K562 (cell line): ENCODE results near the gene TTC27. TPM values are rescaled to one million over a fixed set of nuclear protein-coding genes. Genes with fewer than 3 reads are reported as not detected.
A peak's percentile ranks its signal among the peaks of the same experiment; 100 is the strongest.

Experiments
- BRF1 ChIP-seq: IDR thresholded peaks from 3 replicates; pipeline ENCODE4 v1.6.1; 2011; ENCODE audit warnings: borderline replicate concordance, mild to moderate bottlenecking; ENCODE audit not compliant: insufficient read length; ENCODE audit errors: extremely low read depth
- CHCHD3 ChIP-seq: fragments of 250-450 bp; sonication (Bioruptor Pico); IDR thresholded peaks from 2 replicates; pipeline ENCODE4 v2.1.2; 2022; ENCODE audit warnings: mild to moderate bottlenecking
- CREBBP ChIP-seq: IDR thresholded peaks from one replicate; pipeline ENCODE4 v1.6.1; 2012; ENCODE audit warnings: low read depth, mild to moderate bottlenecking, control low read depth, inconsistent platforms, low read length
- DMBX1 ChIP-seq: fragments of 250-450 bp; sonication (Bioruptor Pico); IDR thresholded peaks from 2 replicates; pipeline ENCODE4 v1.8.0; 2022; ENCODE audit warnings: inconsistent platforms, mild to moderate bottlenecking, moderate library complexity, borderline replicate concordance
- DNMT1 ChIP-seq: fragments of 450-650 bp; IDR thresholded peaks from 2 replicates; pipeline ENCODE4 v1.6.1; 2016; ENCODE audit warnings: antibody characterized with exemption, mild to moderate bottlenecking
- ESRRB ChIP-seq: fragments of 250-450 bp; sonication (Bioruptor Pico); IDR thresholded peaks from 2 replicates; pipeline ENCODE4 v1.5.0; 2020; ENCODE audit warnings: mild to moderate bottlenecking, moderate library complexity, borderline replicate concordance
- GATAD2B ChIP-seq: fragments of 450-650 bp; IDR thresholded peaks from 2 replicates; pipeline ENCODE4 v1.6.1; 2017; ENCODE audit warnings: mild to moderate bottlenecking, borderline replicate concordance
- HDAC2 ChIP-seq: fragments of 450-650 bp; IDR thresholded peaks from 2 replicates; pipeline ENCODE4 v1.6.1; 2016; ENCODE audit warnings: mild to moderate bottlenecking
- HDGF ChIP-seq: fragments of 450-650 bp; IDR thresholded peaks from 2 replicates; pipeline ENCODE4 v1.6.1; 2016
- MCM3 ChIP-seq: fragments of 450-650 bp; IDR thresholded peaks from 2 replicates; pipeline ENCODE4 v1.6.1; 2016
- PHF8 ChIP-seq: fragments of 200-600 bp; sonication (generic); IDR thresholded peaks from 2 replicates; pipeline ENCODE4 v1.6.1; 2012; ENCODE audit warnings: mixed run types, mild to moderate bottlenecking, inconsistent platforms, low read length, moderate library complexity, borderline replicate concordance
- RBM15 ChIP-seq: fragments of 200-400 bp; formaldehyde crosslinking; IDR thresholded peaks from 2 replicates; pipeline ENCODE4 v1.6.1; 2018; ENCODE audit warnings: mild to moderate bottlenecking, low read length, moderate library complexity; ENCODE audit not compliant: insufficient read depth
- SAFB2 ChIP-seq: fragments of 200-400 bp; formaldehyde crosslinking; IDR thresholded peaks from 2 replicates; pipeline ENCODE4 v1.6.1; 2018; ENCODE audit warnings: borderline replicate concordance, low read length, low read depth, moderate library complexity; ENCODE audit not compliant: severe bottlenecking
- SP1 ChIP-seq: sonication (generic); formaldehyde crosslinking; IDR thresholded peaks from 2 replicates; pipeline ENCODE4 v1.8.1; 2022; ENCODE audit warnings: mild to moderate bottlenecking, missing genetic modification reagents
- ZBTB1 ChIP-seq: sonication (generic); formaldehyde crosslinking; IDR thresholded peaks from 2 replicates; pipeline ENCODE4 v1.8.1; 2023; ENCODE audit warnings: missing genetic modification reagents, low read depth, mild to moderate bottlenecking, borderline replicate concordance
- ZNF217 ChIP-seq: sonication (generic); formaldehyde crosslinking; IDR thresholded peaks from 2 replicates; pipeline ENCODE4 v1.8.0; 2022; ENCODE audit warnings: mild to moderate bottlenecking, missing genetic modification reagents
- ZNF232 ChIP-seq: sonication (generic); formaldehyde crosslinking; IDR thresholded peaks from 2 replicates; pipeline ENCODE4 v1.8.0; 2022; ENCODE audit warnings: mild to moderate bottlenecking, missing genetic modification reagents
- ZNF551 ChIP-seq: fragments of 250-450 bp; sonication (Bioruptor Pico); IDR thresholded peaks from 2 replicates; pipeline ENCODE4 v1.5.0; 2021; ENCODE audit warnings: mild to moderate bottlenecking, moderate library complexity
- ZNF717 ChIP-seq: fragments of 250-450 bp; sonication (Bioruptor Pico); IDR thresholded peaks from 2 replicates; pipeline ENCODE4 v1.5.0; 2021
- polyA plus RNA-seq, 8 experiments: library from polyadenylated mRNA; depleted of rRNA in 4 of 8; stranded (reverse) in 5 of 8; unstranded in 3 of 8; fragments of >200 nt; fragmentation: Nextera tagmentation in 2 of 8; fragmentation: Illumina TruSeq in 1 of 8; extraction: Ambion mirVana in 2 of 8; extraction: Trizol in 1 of 8; gene quantifications; 2 replicates each; pipeline versions ENCODE4 v1.2.1 to v1.2.3, GENCODE V29; 2011 to 2014; ENCODE audit warnings: inconsistent platforms in 1 of 8, missing spikeins in 1 of 8
- total RNA-seq, 7 experiments: library from RNA; depleted of rRNA in 6 of 7; stranded (reverse); fragments of >200 nt in 6 of 7; fragmentation: Illumina TruSeq in 2 of 7; extraction: Trizol in 2 of 7; gene quantifications; 2 replicates each; pipeline versions ENCODE4 v1.2.1 to v1.2.3, GENCODE V29; 2011 to 2021; ENCODE audit warnings: low replicate concordance in 1 of 7
- TF ChIP-seq, protein P1 (sequence below): fragments of 250-450 bp; sonication (Bioruptor Pico); IDR thresholded peaks from 2 replicates; pipeline ENCODE4 v1.8.0; 2022; ENCODE audit warnings: inconsistent platforms
- TF ChIP-seq, protein P2 (sequence below): fragments of 250-450 bp; sonication (Bioruptor Pico); IDR thresholded peaks from 2 replicates; pipeline ENCODE4 v1.4.0; 2020; ENCODE audit warnings: mild to moderate bottlenecking, moderate library complexity
- TF ChIP-seq, protein P3 (sequence below): fragments of 250-450 bp; sonication (Bioruptor Pico); IDR thresholded peaks from 2 replicates; pipeline ENCODE4 v1.4.0; 2020; ENCODE audit warnings: mild to moderate bottlenecking, moderate library complexity

Gene TTC27
- total and polyA plus RNA-seq, 9 of the 15 experiments (the other 6 are each of a cell fraction or from before 2014, with no cell fraction given) = 44.3 to 93.4 (median 57.3) TPM

DNA sequence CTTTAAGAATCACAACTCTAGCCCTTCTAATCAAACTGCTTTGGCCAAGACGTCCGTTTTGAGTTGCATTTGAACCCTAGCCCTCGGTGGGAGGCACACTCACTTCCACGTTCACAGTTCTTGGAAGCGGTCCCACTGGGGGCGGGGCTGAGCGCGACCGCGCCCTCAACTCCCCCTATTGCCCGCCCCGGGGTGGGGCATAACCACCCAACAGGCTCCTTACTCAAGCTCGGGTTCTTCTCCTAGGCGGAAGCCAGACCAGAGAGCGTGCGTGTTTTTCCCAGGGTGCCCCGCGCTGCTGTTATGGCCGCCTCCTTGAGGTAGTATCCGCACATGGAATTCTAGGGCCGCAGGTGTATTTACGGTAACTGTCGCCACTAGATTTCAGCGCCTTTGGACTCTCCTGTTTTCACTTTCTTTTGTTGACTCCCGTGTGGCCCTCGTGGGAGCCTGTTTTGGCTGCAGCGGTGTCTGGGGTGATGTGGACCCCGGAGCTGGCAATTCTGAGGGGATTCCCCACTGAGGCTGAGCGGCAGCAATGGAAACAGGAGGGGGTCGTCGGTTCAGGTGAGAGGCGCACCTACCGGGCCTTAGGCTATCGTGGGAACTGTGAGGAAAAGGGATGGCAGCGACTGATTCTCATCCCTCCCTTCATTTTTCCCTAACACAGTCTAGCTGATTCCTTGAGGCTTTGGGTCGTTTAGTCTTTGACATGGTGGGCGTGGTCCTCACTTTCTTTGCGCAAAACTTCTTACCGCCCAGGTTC is at the start of gene TTC27 (continued):
- TF ChIP-seq ZNF717 (CRISPR knock-in tag) (no peak), ZNF217 (CRISPR knock-in tag) (no peak), SP1 (CRISPR knock-in tag) (peak; percentile 80), ZBTB1 (CRISPR knock-in tag) (no peak), HDAC2 (peak; percentile 98), ESRRB (CRISPR knock-in tag) (no peak), ZNF551 (no peak), RBM15 (no peak), DMBX1 (CRISPR knock-in tag) (no peak), GATAD2B (no peak), SAFB2 (no peak), MCM3 (no peak), HDGF (no peak), CHCHD3 (CRISPR knock-in tag) (no peak), BRF1 (no peak), CREBBP (no peak), ZNF232 (CRISPR knock-in tag) (no peak), DNMT1 (no peak), PHF8 (peak; percentile 72; the same call in 1 of the 2 replicates)
- TF ChIP-seq, protein P1, sequence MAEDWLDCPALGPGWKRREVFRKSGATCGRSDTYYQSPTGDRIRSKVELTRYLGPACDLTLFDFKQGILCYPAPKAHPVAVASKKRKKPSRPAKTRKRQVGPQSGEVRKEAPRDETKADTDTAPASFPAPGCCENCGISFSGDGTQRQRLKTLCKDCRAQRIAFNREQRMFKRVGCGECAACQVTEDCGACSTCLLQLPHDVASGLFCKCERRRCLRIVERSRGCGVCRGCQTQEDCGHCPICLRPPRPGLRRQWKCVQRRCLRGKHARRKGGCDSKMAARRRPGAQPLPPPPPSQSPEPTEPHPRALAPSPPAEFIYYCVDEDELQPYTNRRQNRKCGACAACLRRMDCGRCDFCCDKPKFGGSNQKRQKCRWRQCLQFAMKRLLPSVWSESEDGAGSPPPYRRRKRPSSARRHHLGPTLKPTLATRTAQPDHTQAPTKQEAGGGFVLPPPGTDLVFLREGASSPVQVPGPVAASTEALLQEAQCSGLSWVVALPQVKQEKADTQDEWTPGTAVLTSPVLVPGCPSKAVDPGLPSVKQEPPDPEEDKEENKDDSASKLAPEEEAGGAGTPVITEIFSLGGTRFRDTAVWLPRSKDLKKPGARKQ (CRISPR knock-in tag) = no peak
- TF ChIP-seq, protein P2, sequence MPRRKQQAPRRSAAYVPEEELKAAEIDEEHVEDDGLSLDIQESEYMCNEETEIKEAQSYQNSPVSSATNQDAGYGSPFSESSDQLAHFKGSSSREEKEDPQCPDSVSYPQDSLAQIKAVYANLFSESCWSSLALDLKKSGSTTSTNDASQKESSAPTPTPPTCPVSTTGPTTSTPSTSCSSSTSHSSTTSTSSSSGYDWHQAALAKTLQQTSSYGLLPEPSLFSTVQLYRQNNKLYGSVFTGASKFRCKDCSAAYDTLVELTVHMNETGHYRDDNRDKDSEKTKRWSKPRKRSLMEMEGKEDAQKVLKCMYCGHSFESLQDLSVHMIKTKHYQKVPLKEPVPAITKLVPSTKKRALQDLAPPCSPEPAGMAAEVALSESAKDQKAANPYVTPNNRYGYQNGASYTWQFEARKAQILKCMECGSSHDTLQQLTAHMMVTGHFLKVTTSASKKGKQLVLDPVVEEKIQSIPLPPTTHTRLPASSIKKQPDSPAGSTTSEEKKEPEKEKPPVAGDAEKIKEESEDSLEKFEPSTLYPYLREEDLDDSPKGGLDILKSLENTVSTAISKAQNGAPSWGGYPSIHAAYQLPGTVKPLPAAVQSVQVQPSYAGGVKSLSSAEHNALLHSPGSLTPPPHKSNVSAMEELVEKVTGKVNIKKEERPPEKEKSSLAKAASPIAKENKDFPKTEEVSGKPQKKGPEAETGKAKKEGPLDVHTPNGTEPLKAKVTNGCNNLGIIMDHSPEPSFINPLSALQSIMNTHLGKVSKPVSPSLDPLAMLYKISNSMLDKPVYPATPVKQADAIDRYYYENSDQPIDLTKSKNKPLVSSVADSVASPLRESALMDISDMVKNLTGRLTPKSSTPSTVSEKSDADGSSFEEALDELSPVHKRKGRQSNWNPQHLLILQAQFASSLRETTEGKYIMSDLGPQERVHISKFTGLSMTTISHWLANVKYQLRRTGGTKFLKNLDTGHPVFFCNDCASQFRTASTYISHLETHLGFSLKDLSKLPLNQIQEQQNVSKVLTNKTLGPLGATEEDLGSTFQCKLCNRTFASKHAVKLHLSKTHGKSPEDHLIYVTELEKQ = no peak
- TF ChIP-seq, protein P3, sequence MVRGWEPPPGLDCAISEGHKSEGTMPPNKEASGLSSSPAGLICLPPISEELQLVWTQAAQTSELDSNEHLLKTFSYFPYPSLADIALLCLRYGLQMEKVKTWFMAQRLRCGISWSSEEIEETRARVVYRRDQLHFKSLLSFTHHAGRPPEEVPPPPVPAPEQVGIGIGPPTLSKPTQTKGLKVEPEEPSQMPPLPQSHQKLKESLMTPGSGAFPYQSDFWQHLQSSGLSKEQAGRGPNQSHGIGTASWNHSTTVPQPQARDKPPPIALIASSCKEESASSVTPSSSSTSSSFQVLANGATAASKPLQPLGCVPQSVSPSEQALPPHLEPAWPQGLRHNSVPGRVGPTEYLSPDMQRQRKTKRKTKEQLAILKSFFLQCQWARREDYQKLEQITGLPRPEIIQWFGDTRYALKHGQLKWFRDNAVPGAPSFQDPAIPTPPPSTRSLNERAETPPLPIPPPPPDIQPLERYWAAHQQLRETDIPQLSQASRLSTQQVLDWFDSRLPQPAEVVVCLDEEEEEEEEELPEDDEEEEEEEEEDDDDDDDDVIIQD (CRISPR knock-in tag) = no peak
